Right ventricle myocardium superior (tissue), 1 donor: ENCODE data around the gene C1QB. TPM values are rescaled to one million over a fixed set of nuclear protein-coding genes. Genes with fewer than 3 reads are reported as not detected.
"Not testable (repeated sequence)": the region's sequence is repeated elsewhere in the genome, so short reads cannot be mapped to it uniquely, and the experiment has no call there.

Experiments
- ATAC-seq: fragments of 200-7000 bp; cut with Tn5 transposase; one replicate; pipeline ENCODE4 v1.9.1; 2020; ENCODE audit warnings: mild to moderate bottlenecking; ENCODE audit not compliant: poor library complexity
- DNase-seq: peaks from one replicate; pipeline ENCODE4 v3.0.0-alpha.2; 2020
- intact Hi-C: fragments of 100-400 bp; cut with DNase I; formaldehyde crosslinking; loops from one replicate; pipeline ENCODE4 v1.11.2; 2022
- total RNA-seq: library from RNA; stranded (reverse); fragmentation: NEBNext Ultra II Directional; extraction: Animal tissue kit (Norgen Biotek cat#: 25700); gene quantifications from one replicate; pipeline ENCODE4 v1.2.1, GENCODE V29; 2021
- donor health status: DM: no; HTN: yes; CAD: no; lungs with severe emphysema.

C1QB gene
- total RNA-seq, 1 donor from 2014 or later = 130 TPM

DNA sequence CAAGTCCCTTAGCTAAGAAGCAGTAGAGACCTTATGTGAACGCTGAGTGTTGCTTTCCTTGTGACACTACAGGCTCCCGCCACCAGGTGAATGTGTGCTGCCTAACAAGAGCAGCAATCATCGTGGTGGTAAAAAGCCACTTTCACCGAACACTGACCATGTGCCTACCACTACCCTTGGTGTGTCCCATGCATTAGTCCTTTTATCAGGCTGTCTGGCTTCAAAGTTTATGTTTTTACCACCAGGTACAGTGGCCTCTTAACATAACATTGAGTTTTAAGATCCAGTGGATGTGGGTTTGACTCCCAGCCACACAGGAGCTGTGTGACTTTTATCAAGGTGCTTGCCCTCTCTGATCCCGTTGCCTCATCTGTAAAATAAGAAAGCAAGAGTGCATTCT, 1.7 kb downstream of the C1QB start:
- intact Hi-C loops = no loop called here
- ATAC-seq (no peak), DNase-seq (no peak)

DNA sequence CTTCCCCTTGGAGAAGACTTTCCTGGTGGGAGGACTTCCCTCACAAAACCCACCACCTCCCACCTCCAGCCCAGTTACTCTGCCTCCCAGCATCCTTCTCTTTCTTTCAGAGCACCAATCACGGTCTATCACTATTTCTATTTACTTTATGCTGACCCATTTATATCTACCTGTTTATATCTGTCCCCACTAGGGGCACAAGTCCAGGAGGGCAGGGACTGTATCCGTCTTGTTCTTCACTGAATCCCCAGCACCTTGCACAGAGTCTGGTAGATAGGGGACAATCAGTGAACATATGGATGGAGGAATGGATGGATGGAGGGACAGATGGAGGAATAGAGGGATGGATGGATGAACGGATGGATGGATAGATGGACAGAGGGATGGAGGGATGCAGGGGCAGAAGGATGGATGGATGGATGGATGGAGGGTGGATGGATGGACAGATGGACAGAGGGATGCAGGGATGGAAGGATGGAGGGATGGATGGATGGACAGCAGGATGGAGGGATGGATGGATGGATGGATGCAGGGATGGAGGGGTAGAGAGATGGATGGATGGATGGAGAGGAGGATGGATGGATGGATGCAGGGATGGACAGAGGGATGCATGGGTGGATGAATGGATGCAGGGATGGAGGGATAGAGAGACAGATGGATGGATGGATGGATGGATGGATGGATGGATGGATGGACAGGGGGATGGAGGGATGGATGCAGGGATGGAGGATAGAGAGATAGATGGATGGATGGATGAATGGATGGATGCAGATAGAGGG, 5.5 kb downstream of the C1QB start:
- DNase-seq = no peak
- intact Hi-C loops = no loop called here

DNA sequence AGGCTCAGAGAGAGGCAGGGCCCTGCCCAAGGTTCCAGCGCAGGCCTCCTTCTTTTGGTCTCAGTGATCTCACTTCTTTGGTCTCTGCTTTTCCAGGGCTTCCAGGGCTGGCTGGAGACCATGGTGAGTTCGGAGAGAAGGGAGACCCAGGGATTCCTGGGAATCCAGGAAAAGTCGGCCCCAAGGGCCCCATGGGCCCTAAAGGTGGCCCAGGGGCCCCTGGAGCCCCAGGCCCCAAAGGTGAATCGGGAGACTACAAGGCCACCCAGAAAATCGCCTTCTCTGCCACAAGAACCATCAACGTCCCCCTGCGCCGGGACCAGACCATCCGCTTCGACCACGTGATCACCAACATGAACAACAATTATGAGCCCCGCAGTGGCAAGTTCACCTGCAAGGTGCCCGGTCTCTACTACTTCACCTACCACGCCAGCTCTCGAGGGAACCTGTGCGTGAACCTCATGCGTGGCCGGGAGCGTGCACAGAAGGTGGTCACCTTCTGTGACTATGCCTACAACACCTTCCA, 7.7 kb downstream of the C1QB start:
- DNase-seq (no peak), ATAC-seq (no peak)
- intact Hi-C loops = no loop called here

More for the DNA sequence above, 5.5 kb downstream of the C1QB start:
- no peak for ATAC-seq

DNA sequence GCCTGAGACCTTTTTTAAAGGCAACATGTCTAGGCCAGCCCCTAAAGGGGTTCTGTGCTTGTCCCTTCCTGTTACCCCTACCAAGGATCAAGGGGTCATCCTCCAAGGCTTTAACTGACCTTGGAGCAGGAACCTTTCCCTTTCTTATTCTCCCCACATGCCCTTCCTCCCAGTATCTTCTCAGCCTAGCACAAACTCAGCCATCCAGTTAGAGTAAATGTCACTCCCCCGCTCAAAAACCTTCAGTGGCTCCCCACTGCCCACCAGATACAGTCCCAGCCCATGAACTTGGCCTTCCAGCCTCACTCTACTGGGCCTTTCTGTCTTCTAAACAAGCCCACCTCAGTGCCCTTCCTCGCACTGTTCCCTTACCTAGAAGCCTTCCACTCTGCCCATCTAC, 8.8 kb downstream of the C1QB start:
- DNase-seq = no peak
- ATAC-seq = no peak
- intact Hi-C loops = no loop called here

DNA sequence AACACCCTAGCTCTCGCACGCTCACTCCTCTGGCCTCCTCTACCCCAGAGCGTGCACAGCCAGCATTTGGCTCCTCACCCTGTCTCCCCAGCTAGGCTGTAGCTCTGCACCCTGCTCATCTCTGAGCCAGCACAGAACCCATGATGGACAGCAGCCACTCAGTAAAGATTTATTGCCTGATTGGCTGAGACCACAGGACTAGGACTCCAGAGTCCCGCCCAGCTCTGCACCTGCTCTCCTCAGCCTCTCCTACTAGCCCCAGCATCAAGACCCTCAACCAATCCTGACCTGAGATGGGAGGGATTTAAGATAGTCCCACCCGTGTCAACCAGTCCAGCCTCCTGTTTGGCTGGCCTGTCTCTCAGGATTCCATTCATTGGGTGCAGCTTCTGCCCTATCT, 9.3 kb downstream of the C1QB start:
- intact Hi-C loops = no loop called here
- DNase-seq (no peak), ATAC-seq (peak; percentile 51)

DNA sequence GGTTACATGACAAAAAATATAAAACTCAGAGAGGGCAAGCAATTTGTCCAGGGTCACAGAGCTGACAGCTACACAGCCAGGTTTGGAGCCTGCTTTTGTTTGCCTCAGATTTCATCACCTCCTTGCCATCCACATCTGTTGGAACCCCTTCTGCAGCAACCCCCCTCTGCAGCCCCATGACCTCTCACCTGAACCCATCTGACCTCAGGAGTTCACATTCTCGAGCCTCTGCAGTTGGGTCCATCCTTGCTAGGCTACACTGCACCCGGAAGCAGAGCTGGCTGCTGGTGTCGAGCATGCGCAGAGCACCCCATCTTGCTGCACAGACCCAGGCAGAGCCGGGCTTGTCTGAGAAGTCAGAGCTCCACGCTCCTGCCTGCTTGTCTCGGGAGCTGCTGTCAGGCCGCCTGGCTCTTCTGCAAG, 10.0 kb downstream of the C1QB start:
- DNase-seq (no peak), ATAC-seq (peak; percentile 10)
- intact Hi-C loops = no loop called here

DNA sequence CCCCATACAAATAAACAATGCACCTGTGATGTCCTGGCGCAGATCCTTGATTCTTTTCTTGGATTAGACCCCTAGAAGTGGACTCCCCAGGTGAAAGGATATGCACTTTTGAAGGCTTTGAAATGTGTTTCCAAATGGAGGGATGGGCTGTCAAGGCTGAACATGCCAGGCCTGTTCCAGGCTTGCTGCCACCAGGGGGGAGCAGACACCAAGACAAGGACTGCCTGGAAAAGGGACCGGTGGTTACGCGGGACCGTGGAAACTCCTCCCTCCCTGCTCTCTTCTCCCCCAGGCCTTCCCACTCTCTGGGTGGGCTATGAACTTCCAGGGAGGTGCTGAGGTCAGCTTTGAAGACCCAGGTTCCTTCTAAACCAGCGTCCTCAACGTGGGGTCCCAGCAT, 12.7 kb downstream of the C1QB start:
- intact Hi-C loops = no loop called here
- no peak for ATAC-seq
- no peak for DNase-seq

DNA sequence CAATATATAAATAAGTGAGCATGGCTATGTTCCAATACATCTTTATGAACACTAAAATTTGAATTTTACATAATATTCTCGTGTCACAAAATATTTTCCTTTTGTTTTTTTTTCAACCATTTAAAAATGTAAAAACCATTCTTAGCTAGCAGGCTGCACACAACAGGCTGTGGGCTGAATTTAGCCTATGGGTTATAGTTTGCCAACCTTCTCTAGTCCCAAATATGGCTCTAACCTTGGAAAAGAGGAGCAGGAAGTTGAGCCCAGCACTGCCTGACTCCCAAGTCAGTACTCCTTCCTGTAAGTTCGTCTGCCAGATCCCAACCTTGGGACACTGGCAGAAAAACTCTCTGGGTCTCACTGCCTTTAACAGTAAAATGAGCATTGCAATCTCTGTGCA, 13.4 kb downstream of the C1QB start:
- DNase-seq (no peak), ATAC-seq (no peak)
- intact Hi-C loops = no loop called here

DNA sequence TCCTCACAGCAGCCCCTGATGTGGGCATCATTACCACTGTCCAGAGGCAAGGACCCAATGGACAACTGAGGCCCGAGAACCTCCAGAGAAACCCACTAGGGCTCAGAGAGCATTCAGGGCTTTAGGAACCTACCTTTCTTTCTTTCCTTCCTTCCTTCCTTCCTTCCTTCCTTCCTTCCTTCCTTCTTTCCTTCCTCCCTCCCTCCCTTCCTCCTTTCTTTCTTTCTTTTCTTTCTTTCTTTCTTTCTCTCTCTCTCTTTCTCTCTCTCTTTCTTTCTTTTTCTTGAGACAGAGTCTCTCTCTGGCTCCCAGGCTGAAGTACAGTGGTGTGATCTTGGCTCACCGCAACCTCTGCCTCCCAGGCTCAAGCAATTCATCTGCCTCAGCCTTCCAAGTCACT, 15.8 kb downstream of the C1QB start:
- intact Hi-C loops, ATAC-seq, DNase-seq: not testable (repeated sequence)

DNA sequence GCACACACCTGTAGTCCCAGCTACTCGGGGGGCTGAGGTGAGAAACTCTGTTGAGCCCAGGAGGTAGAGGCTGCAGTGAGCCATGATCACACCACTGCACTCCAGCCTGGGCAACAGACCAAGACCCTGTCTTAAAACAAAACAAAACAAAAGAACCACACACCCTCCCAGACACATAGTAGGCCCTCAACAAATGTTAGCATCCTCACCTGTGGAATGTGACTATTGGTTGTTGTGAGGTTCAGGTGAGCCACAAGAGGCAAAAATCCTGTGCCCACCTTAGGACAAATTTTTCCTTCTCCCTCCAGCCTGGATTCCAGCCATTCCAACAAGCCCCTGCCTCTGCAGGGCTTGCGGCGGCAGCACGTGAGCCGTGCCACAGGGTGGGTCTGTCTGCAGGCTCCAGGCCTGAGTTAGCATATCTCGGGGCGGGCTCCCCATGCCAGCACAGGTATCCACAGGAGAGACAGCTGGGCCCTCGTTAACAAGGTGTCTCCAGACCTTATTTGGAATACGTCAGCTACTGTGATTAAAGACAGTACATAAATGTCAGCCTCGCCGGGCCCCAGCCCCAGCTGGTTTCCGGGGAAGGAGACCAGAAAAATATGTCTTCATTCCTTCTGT, 17.4 kb downstream of the C1QB start:
- ATAC-seq (no peak), DNase-seq (no peak)
- intact Hi-C loops = no loop called here

DNA sequence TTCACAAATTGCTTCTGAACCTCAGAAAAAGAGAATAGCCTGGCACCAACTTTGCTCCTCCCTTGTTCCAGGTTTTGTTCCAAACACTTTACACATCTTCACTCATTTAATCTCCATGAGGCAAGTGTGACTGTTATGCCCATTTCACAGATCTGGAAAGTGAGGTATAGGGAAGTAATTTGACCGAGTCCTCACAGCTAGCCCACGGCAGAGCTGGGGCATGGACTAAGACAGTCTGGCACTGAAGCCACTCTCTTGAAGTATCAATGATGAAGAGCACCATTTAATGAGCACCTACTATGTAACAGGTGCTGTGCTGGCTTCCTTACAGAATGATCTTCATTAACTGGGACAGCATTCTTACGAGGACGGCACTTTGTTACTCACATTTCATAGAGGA, 19.0 kb downstream of the C1QB start:
- DNase-seq (no peak), ATAC-seq (no peak)
- intact Hi-C loops = no loop called here

DNA sequence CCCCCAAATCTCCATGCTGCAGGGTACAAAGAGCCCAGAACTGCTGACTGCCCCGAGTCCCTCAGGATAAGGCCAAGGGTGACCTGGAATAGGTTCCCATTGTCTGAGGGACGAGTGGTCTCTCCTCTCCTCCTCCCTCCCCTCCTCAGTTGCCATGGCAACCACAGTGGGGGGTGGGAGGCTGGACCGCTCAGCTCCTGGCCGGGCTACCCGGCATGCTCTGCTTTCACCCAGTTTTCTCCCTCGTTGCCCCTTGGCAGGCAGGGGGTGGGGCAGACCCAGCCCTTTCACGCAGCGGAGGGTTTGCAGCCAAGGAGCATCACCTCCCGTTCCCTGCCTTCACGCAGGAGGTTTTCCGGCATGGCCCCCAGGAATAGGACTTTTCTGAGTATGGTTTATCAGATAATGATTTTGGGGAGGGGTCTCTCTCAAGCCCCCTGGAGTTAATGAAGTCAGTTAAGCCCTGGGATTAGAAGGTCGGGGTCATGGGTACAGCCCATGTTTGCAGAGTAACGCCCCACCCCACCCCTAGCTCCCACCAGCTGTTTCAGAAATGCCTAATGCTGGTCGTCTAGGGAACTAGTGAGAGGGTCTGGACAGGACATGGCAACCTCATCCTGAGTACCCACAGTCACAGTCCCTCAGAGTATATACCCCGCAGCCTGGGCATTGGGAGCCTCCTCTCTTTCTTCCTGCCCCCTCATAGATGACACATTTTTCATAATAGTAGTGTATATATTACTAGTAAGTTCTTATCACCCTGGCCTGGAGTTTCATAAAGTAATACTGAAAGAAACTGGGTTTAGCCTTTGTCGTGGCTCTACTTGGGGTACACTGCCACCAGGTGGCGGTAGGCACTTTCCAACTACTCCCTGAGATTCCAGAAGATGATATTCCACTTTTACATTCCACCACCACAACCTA, 20.7 kb downstream of the C1QB start:
- peak; percentile 66 for ATAC-seq
- peak; percentile 71 for DNase-seq

DNA sequence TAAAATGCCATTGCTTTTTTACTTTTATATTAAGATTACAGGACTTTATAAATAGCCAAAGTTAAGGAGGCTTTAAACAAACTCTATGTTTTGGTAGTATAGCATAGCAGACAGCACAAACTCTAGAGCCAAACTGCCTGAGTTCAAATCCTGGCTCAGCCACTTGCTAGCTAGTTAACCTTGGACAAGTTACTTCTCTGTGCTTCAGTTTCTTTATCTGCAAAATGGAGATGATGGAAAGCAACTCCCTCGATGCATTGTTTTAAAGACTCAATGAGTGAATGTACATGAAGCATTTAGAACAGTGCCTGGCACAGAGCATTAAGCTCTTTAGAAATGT, 21.3 kb downstream of the C1QB start:
- no peak for ATAC-seq
- intact Hi-C loops = no loop called here
- DNase-seq = no peak

More for the DNA sequence above, 20.7 kb downstream of the C1QB start:
- intact Hi-C loops = no loop called here

DNA sequence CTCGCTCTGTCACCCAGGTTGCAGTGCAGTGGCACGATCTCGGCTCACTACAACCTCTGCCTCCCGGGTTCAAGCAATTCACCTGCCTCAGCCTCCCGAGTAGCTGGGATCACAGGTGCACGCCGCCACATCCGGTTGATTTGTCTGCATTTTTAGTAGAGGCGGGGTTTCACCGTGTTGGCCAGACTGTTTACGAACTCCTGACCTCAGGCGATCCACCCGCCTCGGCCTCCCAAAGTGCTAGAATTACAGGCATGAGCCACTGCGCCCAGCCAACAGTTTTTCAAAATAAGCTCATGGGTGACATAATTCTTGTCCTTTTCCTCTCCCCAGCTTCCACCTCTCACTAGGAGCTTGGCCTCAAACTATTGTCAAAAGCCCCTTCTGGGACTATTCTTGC, 23.1 kb downstream of the C1QB start:
- DNase-seq, ATAC-seq: not testable (repeated sequence)
- intact Hi-C loops = loop anchor here (5.0 kb wide), 1 partner anchor 256 kb away; no protein-coding TSS in a partner anchor

DNA sequence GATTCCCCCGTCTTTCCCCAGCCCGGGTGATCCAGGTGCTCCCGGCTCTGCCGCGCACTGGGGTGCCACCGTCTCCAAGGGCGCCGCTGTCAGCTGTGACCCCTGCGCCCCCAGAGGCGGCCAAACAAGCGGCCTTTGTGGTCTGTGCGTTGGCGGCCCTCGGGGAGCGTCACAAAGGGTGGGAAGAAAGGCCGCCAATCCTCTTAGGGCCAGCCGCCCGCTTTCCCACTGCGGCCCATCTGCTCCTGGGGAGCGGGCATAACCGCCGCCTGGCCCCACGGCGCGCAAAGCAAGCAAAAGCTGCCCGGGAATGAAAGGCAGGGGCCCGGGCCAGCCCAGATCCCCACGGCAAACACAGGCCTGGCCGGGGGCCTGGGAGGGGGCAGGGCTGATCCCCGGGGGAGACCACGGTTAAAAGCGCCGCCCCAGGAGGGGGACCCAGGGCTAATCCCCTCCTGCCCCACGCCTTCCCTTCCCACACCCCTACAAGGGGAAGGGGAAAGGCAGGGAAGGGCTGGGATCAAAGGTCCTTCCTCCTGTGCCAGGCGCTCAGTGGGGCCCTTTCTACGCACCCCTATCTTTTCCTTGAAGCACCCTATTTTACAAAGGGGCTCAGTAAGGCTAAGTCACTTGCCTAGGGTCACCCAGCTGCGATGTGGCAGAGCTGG, 24.0 kb downstream of the C1QB start:
- intact Hi-C loops = loop anchor here (5.0 kb wide), 1 partner anchor 255 kb away; no protein-coding TSS in a partner anchor
- ATAC-seq (no peak), DNase-seq (no peak)

DNA sequence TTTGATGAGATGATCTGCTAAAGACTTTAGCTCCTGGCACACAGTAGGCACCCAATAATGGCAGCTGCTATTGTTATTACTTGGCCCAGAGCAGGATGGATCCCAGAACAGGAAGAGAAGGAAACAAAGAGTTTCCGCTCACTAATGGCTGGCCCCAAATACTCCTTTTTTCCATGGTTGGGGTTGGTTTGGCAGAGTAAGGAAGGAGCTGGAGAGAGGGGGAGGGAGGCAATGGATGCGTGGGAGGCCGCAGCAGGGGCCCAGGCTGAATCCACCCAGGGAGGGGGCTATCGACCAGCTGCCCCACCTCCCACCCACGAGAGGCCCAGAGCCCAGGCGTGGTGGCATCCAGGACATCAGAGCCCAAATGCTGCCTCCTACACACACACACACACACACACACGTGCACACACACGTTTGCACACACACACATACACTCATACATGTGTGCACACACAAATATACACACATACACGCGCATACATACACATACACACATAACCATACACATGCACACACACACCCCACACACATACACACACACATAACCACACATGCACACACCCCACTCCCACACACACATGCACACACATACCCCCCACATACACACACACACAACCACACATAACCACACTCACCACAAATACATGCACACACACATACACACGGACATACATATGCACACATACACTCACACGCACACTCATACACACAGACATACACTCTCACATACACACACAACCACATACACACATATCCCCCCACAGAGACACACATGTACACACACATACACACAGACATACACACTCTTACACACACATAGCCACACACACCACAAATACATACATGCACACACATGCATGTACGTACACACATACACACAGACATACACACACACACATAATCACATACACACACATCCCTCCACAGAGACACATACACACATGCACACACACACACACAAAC, 25.2 kb downstream of the C1QB start:
- DNase-seq (no peak), ATAC-seq (no peak)
- intact Hi-C loops = loop anchor here (5.0 kb wide), 1 partner anchor 254 kb away; no protein-coding TSS in a partner anchor

DNA sequence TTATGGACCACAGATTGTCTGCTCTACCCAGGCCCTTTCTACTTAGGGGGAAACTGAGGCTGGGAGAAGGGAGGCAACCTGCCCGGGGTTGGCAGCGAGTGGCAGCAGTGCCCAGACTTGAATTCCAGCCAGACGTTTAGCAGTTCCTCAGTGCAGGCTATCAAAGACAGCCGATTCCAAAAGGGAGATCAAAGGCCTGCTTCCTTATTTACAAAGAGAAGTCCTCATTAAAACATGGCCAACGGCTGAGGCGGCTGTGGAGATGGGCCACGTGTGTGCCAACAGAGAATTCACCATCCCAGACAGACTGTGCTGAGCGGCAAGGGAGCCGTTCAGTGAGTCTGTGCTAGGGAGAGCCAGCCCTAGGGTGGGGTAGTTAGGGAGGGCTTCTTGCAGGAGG, 27.7 kb downstream of the C1QB start:
- no peak for ATAC-seq
- no peak for DNase-seq
- intact Hi-C loops = no loop called here
